HEK293 (cell line): ENCODE measurements around the gene ANAPC10.
"Not testable (repeated sequence)": the region's sequence is repeated elsewhere in the genome, so short reads cannot be mapped to it uniquely, and the experiment has no call there.

Experiments
- CTCF ChIA-PET: fragments of 350-600 bp; formaldehyde crosslinking; extraction: SDS; loops from one replicate; lab custom pipeline; 2021; ENCODE audit warnings: antibody characterized with exemption; lab: Yijun Ruan, JAX
- POLR2A ChIA-PET: fragments of 300-600 bp; formaldehyde crosslinking; extraction: SDS; loops from one replicate; lab custom pipeline; 2020; ENCODE audit warnings: antibody characterized with exemption, inconsistent platforms; lab: Yijun Ruan, JAX
- H3K27ac ChIP-seq: fragments of 200-500 bp; sonication (Bioruptor generic); 2 replicates; pipeline ENCODE4 v1.5.1; 2014; ENCODE audit warnings: low read depth, low read length, control low read depth, inconsistent platforms; ENCODE audit errors: extremely low read depth
- H3K36me3 ChIP-seq, 2 experiments: fragments of 200-500 bp in 1 of 2; sonication (Bioruptor generic) in 1 of 2; 1 replicate in 1 of 2; 2 replicates in 1 of 2; pipeline ENCODE4 v1.5.1; 2014 to 2017; ENCODE audit warnings: inconsistent platforms in 2 of 2, low read length in 2 of 2; ENCODE audit not compliant: control insufficient read depth in 2 of 2, insufficient read depth in 1 of 2
- H3K4me1 ChIP-seq: fragments of 200-500 bp; sonication (Bioruptor generic); 2 replicates; pipeline ENCODE4 v1.5.1; 2014; ENCODE audit warnings: mild to moderate bottlenecking, low read length, inconsistent platforms; ENCODE audit not compliant: control insufficient read depth, insufficient read depth
- H3K4me3 ChIP-seq: 2 replicates; pipeline ENCODE4 v1.5.1; 2011; ENCODE audit warnings: low read depth, mild to moderate bottlenecking, control low read depth, low read length, moderate library complexity
- H3K9me3 ChIP-seq: fragments of 200-500 bp; sonication (Bioruptor generic); 2 replicates; pipeline ENCODE4 v1.5.1; 2014; ENCODE audit warnings: low read depth, low read length, inconsistent platforms; ENCODE audit not compliant: control insufficient read depth, insufficient read depth
- KLF10 ChIP-seq: fragments of 450-650 bp; IDR thresholded peaks from 2 replicates; pipeline ENCODE4 v1.5.1; 2018; ENCODE audit warnings: missing biosample characterization, mild to moderate bottlenecking, missing genetic modification characterization
- KLF8 ChIP-seq: fragments of 450-650 bp; formaldehyde crosslinking; IDR thresholded peaks from 2 replicates; pipeline ENCODE4 v1.5.1; 2016; ENCODE audit warnings: missing biosample characterization, missing genetic modification characterization
- MEIS1 ChIP-seq: sonication (generic); formaldehyde crosslinking; IDR thresholded peaks from 2 replicates; pipeline ENCODE4 v1.8.1; 2022; ENCODE audit warnings: missing genetic modification reagents, mild to moderate bottlenecking, borderline replicate concordance
- MYNN ChIP-seq: fragments of 450-650 bp; formaldehyde crosslinking; IDR thresholded peaks from 2 replicates; pipeline ENCODE4 v1.5.1; 2016; ENCODE audit warnings: missing biosample characterization, missing genetic modification characterization, borderline replicate concordance
- RBAK ChIP-seq: fragments of 450-650 bp; formaldehyde crosslinking; IDR thresholded peaks from 2 replicates; pipeline ENCODE4 v1.5.1; 2016; ENCODE audit warnings: missing biosample characterization, missing genetic modification characterization
- SCRT2 ChIP-seq: fragments of 450-650 bp; formaldehyde crosslinking; IDR thresholded peaks from 2 replicates; pipeline ENCODE4 v1.5.1; 2016; ENCODE audit warnings: missing biosample characterization, missing genetic modification characterization
- ZBTB48 ChIP-seq: fragments of 450-650 bp; formaldehyde crosslinking; IDR thresholded peaks from 2 replicates; pipeline ENCODE4 v1.5.1; 2016; ENCODE audit warnings: missing biosample characterization, missing genetic modification characterization
- ZNF146 ChIP-seq: fragments of 450-650 bp; formaldehyde crosslinking; IDR thresholded peaks from 2 replicates; pipeline ENCODE4 v1.5.1; 2016; ENCODE audit warnings: missing biosample characterization, missing genetic modification characterization
- ZNF354C ChIP-seq: fragments of 450-650 bp; formaldehyde crosslinking; IDR thresholded peaks from 2 replicates; pipeline ENCODE4 v1.5.1; 2016; ENCODE audit warnings: missing biosample characterization, missing genetic modification characterization, low read depth, borderline replicate concordance
- ZNF48 ChIP-seq: fragments of 450-650 bp; formaldehyde crosslinking; IDR thresholded peaks from 2 replicates; pipeline ENCODE4 v1.5.1; 2016; ENCODE audit warnings: missing biosample characterization, missing genetic modification characterization
- ZNF623 ChIP-seq: fragments of 450-650 bp; formaldehyde crosslinking; IDR thresholded peaks from 2 replicates; pipeline ENCODE4 v1.5.1; 2016; ENCODE audit warnings: missing biosample characterization, missing genetic modification characterization
- ZNF626 ChIP-seq: fragments of 450-650 bp; sonication (Bioruptor Pico); formaldehyde crosslinking; IDR thresholded peaks from 2 replicates; pipeline ENCODE4 v1.5.1; 2018; ENCODE audit warnings: missing biosample characterization, missing genetic modification characterization, inconsistent platforms
- ZNF660 ChIP-seq: fragments of 450-650 bp; IDR thresholded peaks from 2 replicates; pipeline ENCODE4 v1.5.1; 2018; ENCODE audit warnings: missing biosample characterization, mild to moderate bottlenecking, missing genetic modification characterization
- ZNF670 ChIP-seq: fragments of 450-650 bp; formaldehyde crosslinking; IDR thresholded peaks from 2 replicates; pipeline ENCODE4 v1.5.1; 2016; ENCODE audit warnings: missing biosample characterization, missing genetic modification characterization, low read depth
- ZNF701 ChIP-seq: fragments of 450-650 bp; formaldehyde crosslinking; IDR thresholded peaks from 2 replicates; pipeline ENCODE4 v1.5.1; 2016; ENCODE audit warnings: missing biosample characterization, missing genetic modification characterization
- ZSCAN16 ChIP-seq: fragments of 450-650 bp; formaldehyde crosslinking; IDR thresholded peaks from 2 replicates; pipeline ENCODE4 v1.5.1; 2016; ENCODE audit warnings: missing biosample characterization, missing genetic modification characterization
- TF ChIP-seq, protein P1 (sequence below): fragments of 450-650 bp; formaldehyde crosslinking; IDR thresholded peaks from 2 replicates; pipeline ENCODE4 v1.5.1; 2016; ENCODE audit warnings: missing biosample characterization, missing genetic modification characterization
- TF ChIP-seq, protein P2 (sequence below): fragments of 450-650 bp; formaldehyde crosslinking; IDR thresholded peaks from 2 replicates; pipeline ENCODE4 v1.5.1; 2016; ENCODE audit warnings: missing biosample characterization, missing genetic modification characterization, borderline replicate concordance
- TF ChIP-seq, protein P3 (sequence below): fragments of 450-650 bp; formaldehyde crosslinking; IDR thresholded peaks from 2 replicates; pipeline ENCODE4 v1.5.1; 2016; ENCODE audit warnings: missing biosample characterization, missing genetic modification characterization, low read depth
- TF ChIP-seq, protein P4 (sequence below): fragments of 450-650 bp; formaldehyde crosslinking; conservative IDR thresholded peaks from 2 replicates; pipeline ENCODE4 v1.5.1; 2016; ENCODE audit warnings: low read depth, missing biosample characterization, missing genetic modification characterization

ANAPC10 gene

DNA sequence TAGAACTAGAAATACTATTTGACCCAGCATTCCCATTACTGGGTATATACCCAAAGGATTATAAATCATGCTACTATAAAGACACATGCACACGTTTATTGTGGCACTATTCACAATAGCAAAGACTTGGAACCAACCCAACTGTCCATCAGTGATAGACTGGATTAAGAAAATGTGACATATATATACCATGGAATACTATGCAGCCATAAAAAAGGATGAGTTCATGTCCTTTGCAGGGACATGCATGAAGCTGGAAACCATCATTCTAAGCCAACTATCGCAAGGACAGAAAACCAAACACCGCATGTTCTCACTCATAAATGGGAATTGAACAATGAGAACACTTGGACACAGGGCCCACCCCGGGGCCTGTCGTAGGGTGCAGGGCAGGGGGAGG, 97.3 kb downstream of the ANAPC10 start:
- H3K27ac ChIP-seq, H3K9me3 ChIP-seq, POLR2A ChIA-PET, H3K4me3 ChIP-seq, H3K4me1 ChIP-seq, CTCF ChIA-PET, H3K36me3 ChIP-seq: not testable (repeated sequence)
- peak; percentile 53; the same call in 1 of the 2 replicates for TF ChIP-seq ZNF146 (tag by site-specific recombination)

DNA sequence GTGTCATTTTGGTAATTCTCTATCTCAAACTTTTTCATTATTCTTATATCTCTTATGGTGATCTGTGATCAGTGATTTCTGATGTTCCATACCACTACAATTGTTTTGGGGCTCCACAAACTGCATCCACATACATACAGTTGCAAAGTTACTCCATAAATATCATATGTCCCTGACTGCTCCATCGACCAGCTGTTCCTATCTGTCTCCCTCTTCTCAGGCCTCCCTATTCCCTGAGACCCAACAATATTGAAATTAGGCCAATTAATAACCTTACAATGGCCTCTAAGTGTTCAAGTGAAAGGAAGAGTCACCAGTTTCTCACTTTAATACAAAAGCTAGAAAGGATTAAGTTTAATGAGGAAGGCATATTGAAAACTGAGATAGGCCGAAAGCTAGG, 108.7 kb downstream of the ANAPC10 start:
- TF ChIP-seq ZSCAN16 (tag by site-specific recombination) (no peak), ZNF48 (no peak), RBAK (tag by site-specific recombination) (no peak), ZNF626 (tag by site-specific recombination) (no peak), ZNF660 (no peak), ZBTB48 (tag by site-specific recombination) (no peak), MEIS1 (CRISPR knock-in tag) (no peak), KLF10 (tag by site-specific recombination) (no peak), ZNF623 (tag by site-specific recombination) (no peak), ZNF354C (tag by site-specific recombination) (no peak), MYNN (tag by site-specific recombination) (no peak), ZNF701 (tag by site-specific recombination) (no peak), KLF8 (tag by site-specific recombination) (no peak), ZNF670 (no peak), SCRT2 (no peak)
- TF ChIP-seq, protein P1, sequence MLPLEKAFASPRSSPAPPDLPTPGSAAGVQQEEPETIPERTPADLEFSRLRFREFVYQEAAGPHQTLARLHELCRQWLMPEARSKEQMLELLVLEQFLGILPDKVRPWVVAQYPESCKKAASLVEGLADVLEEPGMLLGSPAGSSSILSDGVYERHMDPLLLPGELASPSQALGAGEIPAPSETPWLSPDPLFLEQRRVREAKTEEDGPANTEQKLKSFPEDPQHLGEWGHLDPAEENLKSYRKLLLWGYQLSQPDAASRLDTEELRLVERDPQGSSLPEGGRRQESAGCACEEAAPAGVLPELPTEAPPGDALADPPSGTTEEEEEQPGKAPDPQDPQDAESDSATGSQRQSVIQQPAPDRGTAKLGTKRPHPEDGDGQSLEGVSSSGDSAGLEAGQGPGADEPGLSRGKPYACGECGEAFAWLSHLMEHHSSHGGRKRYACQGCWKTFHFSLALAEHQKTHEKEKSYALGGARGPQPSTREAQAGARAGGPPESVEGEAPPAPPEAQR = no peak
- TF ChIP-seq, protein P2, sequence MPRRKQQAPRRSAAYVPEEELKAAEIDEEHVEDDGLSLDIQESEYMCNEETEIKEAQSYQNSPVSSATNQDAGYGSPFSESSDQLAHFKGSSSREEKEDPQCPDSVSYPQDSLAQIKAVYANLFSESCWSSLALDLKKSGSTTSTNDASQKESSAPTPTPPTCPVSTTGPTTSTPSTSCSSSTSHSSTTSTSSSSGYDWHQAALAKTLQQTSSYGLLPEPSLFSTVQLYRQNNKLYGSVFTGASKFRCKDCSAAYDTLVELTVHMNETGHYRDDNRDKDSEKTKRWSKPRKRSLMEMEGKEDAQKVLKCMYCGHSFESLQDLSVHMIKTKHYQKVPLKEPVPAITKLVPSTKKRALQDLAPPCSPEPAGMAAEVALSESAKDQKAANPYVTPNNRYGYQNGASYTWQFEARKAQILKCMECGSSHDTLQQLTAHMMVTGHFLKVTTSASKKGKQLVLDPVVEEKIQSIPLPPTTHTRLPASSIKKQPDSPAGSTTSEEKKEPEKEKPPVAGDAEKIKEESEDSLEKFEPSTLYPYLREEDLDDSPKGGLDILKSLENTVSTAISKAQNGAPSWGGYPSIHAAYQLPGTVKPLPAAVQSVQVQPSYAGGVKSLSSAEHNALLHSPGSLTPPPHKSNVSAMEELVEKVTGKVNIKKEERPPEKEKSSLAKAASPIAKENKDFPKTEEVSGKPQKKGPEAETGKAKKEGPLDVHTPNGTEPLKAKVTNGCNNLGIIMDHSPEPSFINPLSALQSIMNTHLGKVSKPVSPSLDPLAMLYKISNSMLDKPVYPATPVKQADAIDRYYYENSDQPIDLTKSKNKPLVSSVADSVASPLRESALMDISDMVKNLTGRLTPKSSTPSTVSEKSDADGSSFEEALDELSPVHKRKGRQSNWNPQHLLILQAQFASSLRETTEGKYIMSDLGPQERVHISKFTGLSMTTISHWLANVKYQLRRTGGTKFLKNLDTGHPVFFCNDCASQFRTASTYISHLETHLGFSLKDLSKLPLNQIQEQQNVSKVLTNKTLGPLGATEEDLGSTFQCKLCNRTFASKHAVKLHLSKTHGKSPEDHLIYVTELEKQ (tag by site-specific recombination) = no peak
- TF ChIP-seq, protein P3, sequence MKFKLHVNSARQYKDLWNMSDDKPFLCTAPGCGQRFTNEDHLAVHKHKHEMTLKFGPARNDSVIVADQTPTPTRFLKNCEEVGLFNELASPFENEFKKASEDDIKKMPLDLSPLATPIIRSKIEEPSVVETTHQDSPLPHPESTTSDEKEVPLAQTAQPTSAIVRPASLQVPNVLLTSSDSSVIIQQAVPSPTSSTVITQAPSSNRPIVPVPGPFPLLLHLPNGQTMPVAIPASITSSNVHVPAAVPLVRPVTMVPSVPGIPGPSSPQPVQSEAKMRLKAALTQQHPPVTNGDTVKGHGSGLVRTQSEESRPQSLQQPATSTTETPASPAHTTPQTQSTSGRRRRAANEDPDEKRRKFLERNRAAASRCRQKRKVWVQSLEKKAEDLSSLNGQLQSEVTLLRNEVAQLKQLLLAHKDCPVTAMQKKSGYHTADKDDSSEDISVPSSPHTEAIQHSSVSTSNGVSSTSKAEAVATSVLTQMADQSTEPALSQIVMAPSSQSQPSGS = no peak
- TF ChIP-seq, protein P4, sequence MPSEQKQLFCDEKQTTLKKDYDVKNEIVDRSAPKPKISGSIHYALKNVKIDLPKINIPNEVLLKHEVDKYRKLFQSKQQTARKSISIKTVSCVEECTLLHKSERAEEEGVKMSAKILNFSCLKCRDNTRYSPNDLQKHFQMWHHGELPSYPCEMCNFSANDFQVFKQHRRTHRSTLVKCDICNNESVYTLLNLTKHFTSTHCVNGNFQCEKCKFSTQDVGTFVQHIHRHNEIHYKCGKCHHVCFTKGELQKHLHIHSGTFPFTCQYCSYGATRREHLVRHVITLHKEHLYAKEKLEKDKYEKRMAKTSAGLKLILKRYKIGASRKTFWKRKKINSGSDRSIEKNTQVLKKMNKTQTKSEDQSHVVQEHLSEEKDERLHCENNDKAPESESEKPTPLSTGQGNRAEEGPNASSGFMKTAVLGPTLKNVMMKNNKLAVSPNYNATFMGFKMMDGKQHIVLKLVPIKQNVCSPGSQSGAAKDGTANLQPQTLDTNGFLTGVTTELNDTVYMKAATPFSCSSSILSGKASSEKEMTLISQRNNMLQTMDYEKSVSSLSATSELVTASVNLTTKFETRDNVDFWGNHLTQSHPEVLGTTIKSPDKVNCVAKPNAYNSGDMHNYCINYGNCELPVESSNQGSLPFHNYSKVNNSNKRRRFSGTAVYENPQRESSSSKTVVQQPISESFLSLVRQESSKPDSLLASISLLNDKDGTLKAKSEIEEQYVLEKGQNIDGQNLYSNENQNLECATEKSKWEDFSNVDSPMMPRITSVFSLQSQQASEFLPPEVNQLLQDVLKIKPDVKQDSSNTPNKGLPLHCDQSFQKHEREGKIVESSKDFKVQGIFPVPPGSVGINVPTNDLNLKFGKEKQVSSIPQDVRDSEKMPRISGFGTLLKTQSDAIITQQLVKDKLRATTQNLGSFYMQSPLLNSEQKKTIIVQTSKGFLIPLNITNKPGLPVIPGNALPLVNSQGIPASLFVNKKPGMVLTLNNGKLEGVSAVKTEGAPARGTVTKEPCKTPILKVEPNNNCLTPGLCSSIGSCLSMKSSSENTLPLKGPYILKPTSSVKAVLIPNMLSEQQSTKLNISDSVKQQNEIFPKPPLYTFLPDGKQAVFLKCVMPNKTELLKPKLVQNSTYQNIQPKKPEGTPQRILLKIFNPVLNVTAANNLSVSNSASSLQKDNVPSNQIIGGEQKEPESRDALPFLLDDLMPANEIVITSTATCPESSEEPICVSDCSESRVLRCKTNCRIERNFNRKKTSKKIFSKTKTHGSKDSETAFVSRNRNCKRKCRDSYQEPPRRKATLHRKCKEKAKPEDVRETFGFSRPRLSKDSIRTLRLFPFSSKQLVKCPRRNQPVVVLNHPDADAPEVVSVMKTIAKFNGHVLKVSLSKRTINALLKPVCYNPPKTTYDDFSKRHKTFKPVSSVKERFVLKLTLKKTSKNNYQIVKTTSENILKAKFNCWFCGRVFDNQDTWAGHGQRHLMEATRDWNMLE (tag by site-specific recombination) = no peak
- H3K27ac ChIP-seq = no peak overlapping the region
- ChIA-PET POLR2A (no interaction called here), CTCF (no interaction called here)
- H3K9me3 ChIP-seq = no peaks in the 10 kb centered on the region
- no peaks in the 10 kb centered on the region for H3K36me3 ChIP-seq
- H3K4me3 ChIP-seq = no peak overlapping the region
- H3K4me1 ChIP-seq = no peaks in the 10 kb centered on the region
